Activated CD8-positive, alpha-beta memory T cell treated with anti-CD3 and anti-CD28 coated beads, Interleukin-2, amount 50 U/mL, for 48 hours (primary cell): ENCODE measurements around the gene FUBP3.

Source experiments
- DNase-seq: peaks from one replicate; pipeline ENCODE4 v3.0.0-alpha.2; 2020

FUBP3 gene

DNA sequence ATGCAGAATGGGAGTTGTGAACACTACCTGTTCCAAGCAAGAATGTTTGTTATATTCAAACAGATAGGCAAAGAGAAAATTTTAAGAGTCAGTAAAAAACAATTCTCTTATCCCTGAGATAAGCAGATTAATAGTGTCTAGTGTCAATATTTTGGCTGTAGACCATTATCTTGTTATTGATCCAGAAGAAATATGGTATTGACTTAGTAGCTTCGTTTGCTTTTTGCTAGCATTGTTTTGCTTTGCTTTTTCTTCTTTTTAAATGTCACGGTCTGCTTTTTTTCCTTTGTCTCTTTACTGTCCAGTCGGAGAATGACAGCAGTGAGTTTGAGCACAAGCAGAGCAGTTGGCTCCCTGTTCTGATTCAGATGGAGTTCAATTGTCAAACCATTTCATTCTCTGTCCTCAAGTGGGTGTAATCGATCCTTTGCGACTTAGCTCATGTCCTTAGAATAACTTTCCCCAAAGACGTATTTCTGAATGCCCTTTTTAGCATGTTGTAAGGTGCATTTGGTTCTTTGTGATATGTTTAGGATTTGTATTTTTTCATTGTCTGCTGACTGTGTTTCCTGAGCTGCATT is 29.3 kb downstream of the FUBP3 start:
- no peak for DNase-seq

DNA sequence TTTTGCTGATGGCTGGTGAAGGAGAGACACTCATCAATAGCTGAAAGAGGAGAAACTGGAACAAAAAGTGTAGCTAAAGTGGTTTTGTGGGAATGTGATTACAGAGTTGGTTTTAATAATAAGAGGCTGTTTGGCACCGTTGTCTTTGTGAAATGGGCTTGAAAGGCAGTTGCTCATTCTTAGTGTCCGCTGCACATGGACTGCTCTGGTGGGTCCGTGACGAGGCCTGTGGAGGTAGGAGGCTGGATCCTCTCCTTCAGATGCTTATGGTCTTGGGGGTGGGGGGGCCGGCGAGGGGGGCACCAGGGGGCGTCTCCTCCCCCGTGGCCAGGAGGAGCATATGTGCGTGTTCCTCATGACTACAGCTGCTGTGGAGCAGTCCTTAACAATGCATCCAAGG is 29.8 kb downstream of the FUBP3 start:
- no peak for DNase-seq

DNA sequence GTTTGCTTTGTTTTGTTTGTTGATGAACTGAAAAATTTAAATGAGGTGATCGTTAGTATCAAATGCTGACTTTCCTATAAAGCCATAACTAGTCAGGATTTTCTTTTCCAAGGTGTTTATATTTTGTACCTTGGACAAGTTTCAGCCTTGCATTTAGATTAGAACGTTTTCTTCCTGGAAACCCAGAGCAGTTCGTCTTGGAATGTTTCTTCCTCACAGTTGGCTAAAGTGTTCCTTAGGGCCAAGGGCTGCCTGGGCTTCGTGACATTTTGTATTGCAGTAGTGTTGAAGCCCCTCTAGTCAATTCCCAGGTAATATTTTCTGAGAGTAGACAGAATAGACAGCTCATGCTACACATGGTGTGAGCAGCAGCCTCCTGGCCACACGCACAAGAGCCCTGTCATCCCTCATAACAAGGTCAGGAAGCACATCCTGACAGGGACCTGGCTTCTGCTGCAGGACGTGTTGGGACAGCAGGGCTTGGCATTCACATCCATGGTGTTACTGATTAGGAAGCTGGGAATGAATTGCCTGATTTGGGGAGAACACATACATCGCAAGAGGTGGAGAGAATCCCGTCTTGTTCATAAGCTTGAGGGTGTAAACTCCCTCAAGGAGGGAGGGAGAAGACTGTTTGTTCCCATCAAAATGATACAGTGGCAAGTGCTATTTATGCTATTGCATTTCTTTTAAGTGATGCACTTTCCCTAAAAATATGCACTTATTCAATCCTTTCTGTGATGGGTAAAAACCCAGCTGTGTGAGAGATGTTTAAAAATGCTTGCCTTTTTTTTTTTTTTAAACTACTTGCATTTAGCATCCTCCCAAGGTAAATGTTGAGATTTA is 31.7 kb downstream of the FUBP3 start:
- DNase-seq, result no peak

DNA sequence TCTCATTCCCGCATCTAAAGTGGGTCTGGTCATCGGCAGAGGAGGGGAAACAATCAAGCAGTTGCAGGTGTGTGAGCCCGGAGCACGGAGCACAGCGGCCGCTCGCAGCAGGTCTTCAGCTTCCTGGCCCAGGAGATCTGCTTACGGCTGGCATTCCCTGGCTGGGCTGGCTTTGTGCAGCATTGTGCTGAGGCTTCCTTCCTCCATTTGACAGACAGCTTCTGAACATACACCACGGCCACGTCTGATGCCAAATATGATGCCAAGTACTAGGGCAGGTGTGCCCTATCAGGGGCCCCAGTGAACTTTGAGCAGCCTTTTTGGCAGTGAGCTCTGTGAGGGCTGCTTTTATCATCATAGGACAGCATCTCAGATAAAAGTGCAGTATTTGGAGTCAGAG is 37.1 kb downstream of the FUBP3 start:
- DNase-seq, result no peak

DNA sequence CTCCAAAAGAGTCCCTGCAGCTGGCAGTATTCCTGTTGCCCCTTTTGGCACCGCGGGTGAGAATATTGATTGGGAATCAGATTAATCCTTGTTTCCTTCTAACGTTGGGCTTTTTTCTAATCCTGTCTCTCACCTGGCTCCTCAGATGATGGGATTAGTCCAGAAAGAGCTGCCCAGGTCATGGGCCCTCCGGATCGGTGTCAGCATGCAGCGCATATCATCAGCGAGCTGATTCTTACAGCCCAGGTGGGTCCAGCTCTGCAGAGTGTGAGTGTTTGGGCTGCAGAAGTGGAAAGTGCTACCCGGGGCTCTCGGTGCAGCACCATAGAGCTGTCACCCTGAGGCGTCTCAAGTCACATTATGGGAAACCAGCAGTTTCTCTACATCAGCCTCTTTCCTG is 44.1 kb downstream of the FUBP3 start:
- DNase-seq, result no peak

DNA sequence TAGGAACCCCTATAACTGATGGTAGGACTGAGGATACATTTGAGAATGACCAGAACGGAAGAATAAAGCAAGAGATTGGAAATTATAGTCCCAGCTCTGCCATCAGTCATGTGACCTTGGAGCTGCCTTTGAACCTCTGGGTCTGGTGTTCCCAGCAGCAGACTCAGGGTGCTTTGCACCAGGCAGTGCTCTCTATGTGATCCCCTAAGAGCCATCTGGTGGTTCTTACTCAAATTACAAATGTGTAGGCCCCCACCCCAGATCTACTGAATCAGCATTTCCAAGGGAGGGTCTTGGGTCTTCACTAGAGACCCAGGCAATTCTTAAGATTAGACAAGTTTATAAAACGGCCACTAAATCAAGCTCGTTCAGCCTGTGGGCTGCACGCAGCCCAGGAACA is 44.8 kb downstream of the FUBP3 start:
- DNase-seq, result no peak

DNA sequence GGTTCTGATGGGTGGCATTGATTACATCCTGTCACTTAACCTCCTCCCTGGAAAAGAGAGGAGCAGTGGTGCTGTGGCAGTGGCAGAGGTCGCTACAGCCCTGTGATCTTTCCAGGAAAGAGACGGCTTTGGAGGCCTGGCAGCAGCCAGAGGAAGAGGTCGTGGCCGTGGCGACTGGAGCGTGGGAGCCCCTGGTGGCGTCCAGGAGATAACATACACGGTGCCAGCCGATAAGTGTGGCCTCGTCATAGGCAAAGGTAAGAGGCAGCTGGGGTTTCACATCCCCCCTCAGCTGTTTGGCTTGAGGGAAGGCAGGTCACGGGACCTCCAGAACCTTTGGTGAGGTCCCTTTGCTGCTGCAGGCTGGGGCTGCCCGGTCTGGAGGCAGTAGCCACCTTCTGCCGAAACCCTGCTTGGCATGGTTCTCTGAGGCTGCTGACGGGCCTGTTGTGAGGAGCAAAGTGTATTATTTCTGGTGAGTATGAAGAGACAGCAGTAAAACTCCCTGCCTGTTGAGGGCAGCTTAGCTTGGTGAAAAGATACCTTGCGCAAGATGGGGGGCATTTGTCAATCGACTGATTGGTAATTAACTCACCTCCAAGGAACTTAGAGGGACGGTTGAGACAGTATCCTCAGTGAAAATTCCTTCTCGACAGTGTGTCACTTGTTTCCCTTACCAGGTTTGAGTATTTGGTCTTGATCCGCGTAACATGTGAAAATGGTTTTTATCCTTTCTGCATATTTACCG is 47.0 kb downstream of the FUBP3 start:
- no peak for DNase-seq

DNA sequence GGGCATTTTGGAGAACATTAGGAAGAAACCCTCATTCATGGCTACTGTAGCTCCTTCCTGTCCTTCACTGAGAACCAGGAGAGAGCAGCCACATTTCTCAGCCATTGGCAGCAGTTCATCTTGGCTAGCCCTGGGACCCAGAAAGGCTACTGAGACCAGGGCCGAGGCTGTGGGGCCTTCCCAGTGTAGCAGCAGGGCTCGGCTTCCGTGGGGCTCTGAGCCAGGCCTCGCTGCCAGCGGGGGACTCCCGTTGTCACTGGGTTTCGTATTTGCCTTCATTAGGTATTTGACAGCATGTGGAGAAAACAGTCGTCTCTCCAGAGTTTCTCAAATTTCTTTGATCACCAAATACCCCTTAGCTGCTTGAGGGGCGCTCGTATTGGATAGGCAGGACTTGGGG is 47.7 kb downstream of the FUBP3 start:
- DNase-seq, result no peak

DNA sequence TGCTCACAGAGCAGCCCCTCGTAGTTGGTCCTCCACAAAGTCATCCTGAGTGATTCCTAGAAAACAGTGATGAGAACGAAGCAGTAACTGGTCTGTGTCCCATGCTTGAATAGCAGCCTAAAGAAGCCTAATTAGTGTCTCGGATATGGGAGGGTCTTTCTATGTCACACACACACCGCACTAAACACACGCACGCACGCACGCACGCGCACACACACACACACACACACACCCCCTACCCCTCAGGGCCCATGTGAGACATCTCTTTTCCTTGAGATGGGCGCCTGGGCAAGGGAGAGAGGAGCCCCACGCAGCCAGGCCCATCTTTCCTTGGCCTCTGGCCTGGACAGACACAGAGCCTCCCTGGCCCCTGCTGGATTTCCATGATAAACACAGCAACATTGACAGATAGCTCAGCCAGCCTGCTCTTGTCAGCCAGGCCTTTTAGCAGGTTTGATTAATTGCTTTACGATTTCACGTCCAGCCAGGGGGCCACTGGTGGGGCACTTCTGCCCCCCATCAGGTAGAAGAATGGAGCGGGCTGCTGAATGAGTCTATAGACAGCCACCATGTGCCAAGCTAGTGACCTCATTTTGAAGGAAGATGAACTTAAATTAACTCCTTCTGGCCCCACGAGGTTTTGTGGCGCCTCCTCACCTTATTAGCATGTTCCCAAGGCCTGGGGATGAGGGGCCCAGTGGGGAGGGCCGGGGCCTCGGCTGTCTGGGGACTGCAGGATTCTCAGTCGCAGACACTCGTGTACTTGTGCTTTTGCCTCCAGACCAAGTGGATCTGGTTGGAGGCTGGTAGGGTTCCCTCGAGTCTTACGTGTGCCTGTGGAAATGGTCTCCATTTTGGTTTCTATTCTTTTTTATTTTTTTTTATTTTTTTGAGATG is 48.8 kb downstream of the FUBP3 start:
- no peak for DNase-seq

DNA sequence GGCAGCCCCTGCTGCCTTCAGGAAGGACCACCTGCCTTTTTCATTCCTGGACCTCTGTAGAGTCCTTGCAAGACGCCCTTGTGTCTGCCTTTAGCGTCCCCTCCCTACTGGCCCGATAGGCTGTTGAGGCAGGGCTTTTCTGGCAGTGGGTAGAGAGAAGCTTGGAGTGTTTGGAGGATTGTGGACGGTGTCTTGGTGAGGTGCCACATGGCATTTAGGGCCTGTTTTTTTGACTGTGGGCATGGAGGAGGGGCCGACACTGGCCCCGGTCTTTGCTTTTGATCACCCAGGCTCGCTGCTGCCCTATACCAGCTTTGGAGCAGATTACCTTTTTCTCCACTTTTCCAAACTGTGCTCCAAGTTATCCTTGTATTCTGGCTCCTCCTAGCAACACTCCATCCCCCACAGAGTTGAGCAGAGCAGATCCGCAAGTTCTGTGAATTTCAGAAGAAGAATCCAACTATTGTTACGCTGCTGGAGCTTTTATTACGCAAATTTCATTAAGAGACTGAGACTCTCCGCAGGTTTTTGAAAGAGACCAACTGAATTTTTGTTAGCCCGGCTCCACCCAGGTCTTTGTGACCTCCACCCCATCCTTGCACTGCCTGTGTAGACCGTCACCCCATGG is 50.2 kb downstream of the FUBP3 start:
- DNase-seq, result no peak

DNA sequence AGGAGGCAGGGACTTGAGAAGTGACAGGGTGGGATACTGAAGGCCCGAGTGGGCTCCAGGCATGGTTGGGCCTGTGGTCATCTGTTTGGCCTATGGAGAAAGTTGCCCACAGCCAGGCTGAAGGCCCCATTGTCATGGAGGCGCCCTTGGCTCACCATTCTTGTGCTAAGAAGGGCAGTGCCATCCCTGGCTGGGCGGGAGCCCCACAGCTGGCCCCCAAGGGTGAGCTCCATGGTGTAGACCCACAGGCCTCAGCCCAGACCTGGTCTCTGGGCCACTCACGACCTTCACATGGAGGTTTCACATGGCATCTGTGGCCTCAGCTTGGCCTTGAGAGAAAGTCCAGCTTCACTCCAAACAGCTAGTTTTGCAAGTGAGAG is 50.7 kb downstream of the FUBP3 start:
- DNase-seq, result no peak

DNA sequence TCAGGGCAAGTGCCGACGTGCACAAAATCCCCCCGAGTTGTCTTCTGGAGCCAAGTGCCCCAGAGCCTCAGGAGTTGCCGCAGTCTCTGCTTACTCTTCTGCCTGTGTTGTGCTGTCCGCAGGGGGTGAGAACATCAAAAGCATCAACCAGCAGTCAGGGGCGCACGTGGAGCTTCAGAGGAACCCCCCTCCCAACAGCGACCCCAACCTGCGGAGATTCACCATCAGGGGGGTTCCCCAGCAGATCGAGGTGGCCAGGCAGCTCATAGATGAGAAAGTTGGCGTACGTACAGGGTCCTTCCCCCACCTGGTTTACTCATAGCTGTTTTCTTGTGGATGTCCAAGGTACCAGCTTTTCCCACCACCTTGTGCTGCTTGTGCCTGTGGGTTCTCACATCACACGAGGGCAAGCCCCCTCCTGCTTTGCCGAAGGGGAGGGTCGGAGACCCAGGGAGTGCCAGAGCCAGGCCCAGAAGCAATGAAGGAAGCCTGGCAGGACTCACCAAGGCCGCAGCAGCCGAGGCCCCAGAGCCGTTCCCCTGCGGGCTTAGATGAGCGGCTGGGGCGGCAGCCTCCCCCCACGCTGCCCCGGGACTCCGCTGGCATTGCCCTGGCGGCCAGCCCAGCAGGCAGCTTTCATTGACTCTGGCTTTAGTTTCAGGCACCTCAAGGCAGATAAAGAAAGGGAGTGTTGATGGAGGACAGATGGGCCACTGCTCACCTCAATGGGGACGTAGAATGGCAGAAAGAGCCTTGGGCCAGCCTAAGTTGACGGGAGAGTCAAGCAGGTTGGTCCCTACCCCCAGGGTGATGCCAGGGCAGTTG is 51.3 kb downstream of the FUBP3 start:
- no peak for DNase-seq

DNA sequence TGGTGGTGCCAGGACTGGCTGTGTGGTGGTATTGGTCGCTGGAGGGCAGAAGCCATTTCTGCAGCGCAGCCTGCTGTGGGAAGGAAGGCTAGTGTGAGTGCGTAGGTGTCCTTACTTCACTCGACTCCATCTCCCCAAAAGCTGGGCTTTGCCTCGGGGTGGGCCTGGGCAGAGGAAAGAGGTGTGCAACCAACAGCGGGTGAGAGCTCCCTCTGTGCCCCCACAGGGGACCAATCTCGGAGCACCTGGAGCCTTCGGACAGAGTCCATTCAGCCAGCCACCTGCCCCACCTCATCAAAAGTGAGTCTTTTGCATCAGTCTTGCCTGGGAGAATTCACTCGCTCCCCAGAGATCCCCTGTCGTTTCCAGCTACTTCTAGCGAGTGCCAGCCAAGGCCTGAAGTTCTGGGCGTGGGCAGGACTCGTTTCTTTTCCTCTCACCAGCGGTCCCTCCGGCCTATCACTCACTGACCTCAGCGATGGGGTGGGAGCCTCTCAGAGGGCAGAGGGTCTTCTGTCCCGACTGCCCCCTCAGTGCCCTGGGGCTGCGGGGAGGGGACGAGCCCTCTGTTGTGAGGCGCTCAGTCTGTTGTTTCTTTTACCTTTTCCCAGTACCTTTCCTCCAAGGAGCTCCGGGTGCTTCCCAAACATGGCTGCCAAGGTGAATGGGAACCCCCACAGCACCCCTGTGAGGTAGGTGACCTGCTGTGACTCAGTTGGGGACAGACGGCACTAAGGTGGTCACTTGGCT is 52.1 kb downstream of the FUBP3 start:
- DNase-seq, result no peak

DNA sequence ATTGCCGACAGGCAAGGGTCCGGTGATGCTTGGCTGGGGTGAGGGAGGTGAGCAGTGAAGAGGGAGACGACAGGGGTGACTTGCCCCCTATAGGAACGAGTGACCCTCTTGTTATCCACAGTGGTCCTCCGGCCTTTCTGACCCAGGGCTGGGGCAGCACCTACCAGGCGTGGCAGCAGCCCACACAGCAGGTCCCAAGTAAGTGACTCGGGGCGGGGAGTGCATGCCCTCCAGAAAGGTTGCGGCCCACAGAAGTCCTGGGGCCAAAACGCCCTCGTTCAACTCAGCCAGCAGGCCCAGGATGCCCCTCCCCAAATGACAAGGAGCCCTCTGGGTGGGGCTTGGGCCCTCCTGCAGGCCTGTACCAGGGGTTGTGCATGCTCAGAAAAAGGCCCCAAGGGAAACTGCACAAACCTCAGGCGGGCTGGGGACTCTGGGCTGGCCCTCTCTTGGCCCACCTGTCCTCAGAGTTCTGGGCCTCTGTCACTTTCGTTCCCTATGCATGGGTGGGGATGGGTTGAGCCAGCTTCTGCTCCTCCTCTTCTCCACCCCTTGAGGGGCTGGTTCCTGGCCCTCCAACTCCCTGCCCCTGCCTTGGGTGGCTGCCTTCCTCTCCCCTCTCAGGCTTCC is 52.8 kb downstream of the FUBP3 start:
- DNase-seq, result no peak

DNA sequence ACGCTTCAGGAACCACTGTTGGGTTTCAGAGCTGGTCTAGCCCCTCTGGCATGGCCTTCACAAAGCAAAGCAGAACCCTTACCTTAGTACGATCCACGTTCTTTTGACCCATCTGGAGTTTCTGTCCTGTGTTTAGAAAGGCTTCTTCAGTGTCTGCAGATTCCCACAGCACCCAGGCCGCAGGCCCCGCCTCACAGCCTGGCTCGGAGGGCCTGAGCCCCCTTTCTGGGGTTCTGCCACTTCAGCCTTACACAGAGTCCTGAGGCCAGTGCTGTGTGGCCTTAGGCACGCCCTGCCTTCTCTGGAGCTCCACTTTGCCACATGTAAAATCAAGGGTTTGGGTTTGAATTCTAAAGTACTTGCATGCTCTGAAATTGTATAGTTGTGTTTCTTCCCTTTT is 53.5 kb downstream of the FUBP3 start:
- no peak for DNase-seq

DNA sequence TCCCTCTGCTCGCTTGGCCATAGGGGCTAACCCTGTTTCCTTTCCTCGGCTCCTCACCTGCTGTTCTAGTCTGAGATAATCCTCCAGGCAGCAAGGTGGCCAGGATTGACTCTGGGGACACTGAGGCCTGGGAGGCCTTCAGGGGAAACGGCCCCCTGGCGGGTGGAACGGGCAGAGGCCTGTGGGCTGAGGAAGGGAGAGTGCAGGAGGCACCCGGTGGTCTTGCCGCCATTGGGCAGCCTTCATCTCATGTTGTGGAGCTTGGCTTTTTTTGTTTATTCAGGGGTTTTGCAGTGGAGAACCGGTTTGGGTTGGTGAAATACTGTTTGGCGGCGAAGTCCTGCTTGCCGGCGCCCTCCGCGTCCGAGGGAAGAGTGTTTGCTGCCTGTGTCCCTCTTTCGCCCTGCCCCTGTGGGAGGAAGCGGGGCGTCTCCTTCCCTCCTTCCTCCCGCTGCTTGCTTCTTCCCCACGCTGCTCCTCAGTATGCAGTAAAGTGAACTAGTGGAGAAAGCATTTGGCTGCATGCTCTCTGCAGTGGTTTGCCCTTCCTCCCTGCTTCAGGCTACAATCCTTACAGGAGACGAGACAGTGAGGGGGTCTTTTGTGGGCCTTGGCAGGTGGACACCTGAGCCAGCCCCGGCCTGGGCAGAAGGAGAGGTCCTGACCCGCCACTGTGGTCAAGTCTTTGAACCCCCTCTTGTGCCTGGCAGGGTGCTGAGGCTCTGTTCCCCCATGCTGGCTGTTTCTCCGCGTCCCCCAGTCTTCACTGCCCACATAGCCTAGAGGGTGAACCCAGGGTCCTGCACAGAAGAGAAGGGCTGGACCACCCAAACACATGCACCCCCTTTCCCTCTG is 54.2 kb downstream of the FUBP3 start:
- no peak for DNase-seq

DNA sequence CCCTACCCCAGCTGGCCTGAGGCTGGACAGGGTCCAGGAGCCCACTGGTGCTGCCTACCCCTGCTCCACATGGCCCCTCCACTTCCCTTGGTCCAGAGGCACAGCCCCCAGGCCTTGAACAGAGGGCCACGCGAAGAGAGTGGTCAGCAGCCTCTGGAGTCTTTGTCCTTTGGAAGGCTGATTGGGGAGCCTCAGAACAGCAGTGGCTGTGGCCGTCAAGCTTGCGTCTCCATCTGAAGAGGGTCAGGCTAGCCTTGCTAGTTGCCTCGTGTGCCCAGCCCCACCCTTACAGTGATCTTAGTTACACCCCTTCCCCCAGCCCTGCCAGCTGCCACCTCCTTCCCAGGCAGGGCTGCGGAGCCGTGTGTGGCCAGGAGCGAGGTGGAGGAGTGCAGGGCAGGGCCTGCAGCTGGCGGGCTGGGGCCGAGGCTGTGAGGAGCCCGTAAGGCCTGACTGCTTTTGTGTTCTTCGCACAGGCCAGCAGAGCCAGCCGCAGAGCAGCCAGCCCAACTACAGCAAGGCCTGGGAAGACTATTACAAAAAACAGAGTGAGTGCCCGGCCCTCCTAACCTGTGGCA is 54.9 kb downstream of the FUBP3 start:
- no peak for DNase-seq

DNA sequence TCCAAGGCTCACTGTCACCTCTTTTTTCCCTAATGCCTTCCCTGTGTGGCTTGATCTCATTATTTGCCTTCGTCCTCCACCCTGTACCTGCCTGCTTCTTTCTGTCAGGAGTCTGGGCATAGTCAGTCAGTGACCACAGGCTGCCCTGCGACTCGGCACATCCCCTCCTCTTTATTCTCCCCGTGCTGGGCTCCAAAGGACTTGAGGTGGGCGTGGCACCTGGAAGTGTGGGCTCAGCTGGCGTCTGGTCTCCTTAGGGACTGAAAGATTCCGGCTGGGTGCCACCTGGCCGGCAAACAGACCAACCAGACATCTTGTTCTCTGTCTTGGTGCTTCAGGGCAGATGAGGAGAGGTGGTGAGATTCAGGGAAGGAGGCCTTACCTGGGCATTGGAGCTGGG is 55.4 kb downstream of the FUBP3 start:
- no peak for DNase-seq

DNA sequence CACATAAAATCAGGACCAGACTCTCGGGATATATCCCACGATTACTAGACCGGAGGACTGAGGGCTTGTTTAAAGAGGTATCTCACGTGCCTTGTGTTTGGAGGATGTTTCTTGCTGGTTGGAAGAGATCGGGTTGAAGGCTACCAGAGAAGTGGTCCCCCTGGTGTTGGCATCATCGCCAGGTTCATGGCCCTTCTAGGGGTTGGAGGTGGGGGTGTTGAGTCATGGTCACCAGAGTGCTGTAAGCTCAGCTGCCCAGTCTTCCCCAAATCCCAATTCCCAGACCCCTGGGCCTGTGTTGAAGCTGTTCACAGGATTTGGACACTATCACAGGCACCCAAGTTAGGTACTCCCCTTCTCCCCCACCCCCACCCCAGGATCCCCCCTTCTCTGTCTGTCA is 55.9 kb downstream of the FUBP3 start:
- no peak for DNase-seq
